GM18520 (cell line): ENCODE results near the gene UIMC1.
"Not testable (repeated sequence)": the region's sequence is repeated elsewhere in the genome, so short reads cannot be mapped to it uniquely, and the experiment has no call there.

ENCODE experiments used
- ATAC-seq: cut with Tn5 transposase; IDR thresholded peaks from one replicate; pipeline ENCODE4 v1.9.1; 2021; ENCODE audit not compliant: unreplicated experiment

Gene UIMC1

DNA sequence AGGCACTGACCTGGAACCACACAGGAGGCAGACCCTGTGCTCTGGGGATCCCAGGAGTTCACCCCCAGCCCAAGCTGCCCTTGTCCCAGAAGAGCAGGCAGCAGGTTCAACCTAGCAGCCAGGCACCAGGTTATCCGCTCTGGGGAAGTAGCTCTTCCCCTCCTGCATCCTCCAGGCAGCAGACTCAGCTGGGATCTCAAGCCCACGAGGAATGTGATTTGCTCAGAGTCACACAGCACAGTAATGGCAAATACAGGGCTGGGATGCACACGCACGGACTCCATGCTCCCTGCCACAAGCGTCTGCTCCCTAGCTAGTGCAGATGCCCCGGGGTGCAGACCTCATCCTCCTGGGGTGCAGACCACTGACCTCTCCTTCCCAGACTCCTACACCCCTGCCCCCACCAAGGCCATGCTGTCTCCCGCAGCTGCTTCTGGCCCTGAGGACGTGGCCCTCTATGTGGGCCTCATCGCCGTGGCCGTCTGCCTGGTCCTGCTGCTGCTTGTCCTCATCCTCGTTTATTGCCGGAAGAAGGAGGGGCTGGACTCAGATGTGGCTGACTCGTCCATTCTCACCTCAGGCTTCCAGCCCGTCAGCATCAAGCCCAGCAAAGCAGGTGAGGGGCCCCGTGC, 132.9 kb downstream of the UIMC1 start:
- ATAC-seq = no peak

DNA sequence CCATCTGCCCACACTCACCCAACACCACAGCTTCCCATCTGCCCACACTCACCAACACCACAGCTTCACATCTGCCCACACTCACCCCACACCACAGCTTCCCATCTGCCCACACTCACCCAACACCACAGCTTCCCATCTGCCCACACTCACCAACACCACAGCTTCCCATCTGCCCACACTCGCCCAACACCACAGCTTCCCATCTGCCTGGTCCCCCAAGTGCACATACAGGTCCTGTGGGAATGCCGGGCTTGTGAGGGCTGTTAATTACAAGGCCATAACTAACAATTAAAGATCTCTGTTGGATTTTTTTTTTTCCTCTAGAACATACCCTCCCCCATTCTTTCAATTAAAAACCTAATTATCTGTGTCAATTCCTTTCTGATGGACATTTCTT, 133.6 kb downstream of the UIMC1 start:
- not testable (repeated sequence) for ATAC-seq

DNA sequence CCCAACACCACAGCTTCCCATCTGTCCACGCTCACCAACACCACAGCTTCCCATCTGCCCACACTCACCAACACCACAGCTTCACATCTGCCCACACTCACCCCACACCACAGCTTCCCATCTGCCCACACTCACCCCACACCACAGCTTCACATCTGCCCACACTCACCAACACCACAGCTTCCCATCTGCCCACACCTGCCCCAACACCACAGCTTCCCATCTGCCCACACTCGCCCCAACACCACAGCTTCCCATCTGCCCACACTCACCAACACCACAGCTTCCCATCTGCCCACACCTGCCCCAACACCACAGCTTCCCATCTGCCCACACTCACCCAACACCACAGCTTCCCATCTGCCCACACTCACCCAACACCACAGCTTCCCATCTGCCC, 134.0 kb downstream of the UIMC1 start:
- ATAC-seq = not testable (repeated sequence)

DNA sequence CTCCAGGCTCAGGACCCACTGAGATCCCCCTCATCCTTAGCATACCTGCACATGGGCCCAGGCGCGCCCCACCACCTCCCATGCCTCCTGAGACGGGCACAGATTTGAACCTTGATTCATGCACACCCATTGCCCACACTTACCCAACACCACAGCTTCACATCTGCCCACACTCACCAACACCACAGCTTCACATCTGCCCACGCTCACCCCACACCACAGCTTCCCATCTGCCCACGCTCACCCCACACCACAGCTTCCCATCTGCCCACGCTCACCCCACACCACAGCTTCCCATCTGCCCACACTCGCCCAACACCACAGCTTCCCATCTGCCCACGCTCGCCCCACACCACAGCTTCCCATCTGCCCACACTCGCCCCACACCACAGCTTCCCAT, 135.9 kb downstream of the UIMC1 start:
- ATAC-seq = not testable (repeated sequence)

DNA sequence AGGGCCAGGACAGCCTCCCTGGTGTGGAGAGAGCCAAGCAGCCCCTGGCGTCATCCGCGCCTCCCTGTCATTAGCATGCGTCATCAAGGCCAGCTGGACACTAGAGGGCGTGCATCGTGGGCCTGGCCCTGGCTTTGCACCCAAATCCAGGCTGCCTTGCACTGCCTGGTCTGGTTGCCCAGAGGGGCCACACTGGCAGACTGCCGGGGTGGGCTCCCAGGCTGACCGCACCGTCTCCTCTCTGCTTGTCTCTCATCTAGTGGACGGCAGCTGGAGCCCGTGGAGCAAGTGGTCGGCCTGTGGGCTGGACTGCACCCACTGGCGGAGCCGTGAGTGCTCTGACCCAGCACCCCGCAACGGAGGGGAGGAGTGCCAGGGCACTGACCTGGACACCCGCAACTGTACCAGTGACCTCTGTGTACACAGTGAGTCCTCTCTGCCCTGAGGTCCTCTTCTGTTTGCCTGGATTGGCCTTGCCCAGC, 136.4 kb downstream of the UIMC1 start:
- no peak for ATAC-seq

DNA sequence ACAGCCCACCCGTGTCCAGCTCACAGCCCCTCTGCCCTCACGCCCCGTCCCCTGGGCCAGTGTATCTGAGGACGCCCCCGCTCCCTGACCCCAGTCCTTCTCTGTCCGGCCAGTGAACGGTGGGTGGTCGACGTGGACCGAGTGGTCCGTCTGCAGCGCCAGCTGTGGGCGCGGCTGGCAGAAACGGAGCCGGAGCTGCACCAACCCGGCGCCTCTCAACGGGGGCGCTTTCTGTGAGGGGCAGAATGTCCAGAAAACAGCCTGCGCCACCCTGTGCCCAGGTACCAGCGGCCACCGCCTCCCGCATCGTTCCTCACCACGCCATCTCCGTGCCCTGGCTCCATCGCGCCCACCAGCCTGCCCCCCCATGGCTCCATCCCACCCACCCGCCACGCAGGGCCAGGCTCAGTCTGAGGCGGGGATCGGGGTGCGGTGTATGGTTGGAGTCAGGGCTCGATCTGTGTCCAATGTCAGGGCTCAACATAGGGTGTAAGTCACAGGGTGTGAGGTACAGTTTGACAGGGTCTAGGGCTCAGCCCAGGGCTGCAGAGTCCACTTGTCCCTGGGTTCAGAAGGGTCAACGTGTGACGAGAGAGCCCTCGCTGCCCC, 137.0 kb downstream of the UIMC1 start:
- no peak for ATAC-seq

DNA sequence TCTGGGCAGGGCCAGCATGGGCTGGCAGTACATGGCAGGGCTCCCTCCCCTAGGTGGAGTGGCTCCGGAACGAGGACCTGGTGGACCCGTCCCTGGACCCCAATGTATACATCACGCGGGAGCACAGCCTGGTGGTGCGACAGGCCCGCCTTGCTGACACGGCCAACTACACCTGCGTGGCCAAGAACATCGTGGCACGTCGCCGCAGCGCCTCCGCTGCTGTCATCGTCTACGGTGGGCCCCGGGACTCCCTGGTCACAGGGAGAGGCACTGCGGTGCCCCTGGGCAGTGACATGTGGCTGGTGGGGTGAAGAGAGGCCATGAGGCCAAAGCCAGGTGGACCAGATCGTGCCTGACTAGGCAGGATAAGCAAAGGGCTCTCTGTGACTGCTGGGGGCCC, 137.8 kb downstream of the UIMC1 start:
- no peak for ATAC-seq

DNA sequence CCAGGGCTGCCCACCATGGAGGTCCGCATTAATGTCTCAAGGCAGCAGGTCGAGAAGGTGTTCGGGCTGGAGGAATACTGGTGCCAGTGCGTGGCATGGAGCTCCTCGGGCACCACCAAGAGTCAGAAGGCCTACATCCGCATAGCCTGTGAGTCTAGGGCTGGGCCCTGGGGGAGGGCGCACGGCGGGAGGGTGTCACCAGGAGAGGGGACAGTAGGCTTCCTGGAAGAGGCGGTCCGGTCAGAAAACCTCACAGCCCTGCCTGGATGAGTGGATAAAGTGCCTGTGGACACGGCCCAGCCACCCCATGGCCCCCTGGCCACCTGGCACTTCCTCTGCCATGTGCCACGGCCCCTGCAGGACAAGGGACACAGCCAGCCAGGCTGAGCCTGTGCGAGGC, 138.5 kb downstream of the UIMC1 start:
- ATAC-seq = no peak

DNA sequence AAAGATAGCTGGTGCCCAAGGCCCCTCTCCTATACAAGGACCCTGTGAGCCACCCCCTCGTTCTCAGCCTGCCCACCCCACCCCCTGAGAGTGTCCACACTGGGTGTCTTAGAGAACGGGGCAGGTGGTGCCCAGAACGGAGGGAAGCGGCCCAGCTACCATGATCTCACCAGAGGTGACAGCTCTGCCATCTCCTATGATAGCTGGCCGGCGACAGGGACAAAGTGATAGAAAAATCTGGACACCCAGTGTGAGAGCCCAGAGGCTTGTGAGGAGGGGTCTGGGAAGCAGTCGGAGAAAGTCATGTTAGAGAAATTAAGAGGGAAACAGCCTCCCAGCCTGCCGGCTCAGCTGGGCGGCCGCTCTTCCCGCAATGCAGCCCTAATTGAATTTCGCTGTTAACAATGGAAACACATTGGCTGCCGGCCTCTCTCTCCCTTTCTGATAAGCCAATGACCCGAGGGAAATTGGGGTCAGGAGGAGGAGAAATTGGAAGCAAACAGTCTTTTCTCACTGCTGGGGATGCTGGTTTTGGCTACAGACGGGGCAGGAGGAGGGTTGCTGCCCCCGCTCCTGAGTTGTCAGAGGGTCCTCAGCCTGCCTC, 139.8 kb downstream of the UIMC1 start:
- ATAC-seq = no peak

DNA sequence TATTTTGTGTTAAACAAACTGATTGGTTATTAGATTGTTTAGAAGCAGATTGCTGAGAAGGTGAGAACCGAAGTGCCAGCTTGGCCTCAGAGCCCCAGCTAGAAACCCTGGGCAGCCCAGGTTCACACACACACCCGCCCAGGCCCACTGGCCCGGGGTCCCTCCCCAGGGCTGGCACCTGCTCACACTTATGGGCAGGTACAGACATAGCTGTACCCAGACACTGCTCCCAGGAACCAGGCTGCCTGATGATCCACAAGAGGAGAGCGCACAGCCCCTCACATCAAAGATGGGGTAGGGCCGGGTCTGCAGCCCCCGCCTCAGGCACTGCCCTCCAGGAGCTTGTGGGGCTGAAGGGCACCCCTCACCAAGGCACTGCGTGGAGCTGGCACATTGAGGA, 140.6 kb downstream of the UIMC1 start:
- no peak for ATAC-seq

DNA sequence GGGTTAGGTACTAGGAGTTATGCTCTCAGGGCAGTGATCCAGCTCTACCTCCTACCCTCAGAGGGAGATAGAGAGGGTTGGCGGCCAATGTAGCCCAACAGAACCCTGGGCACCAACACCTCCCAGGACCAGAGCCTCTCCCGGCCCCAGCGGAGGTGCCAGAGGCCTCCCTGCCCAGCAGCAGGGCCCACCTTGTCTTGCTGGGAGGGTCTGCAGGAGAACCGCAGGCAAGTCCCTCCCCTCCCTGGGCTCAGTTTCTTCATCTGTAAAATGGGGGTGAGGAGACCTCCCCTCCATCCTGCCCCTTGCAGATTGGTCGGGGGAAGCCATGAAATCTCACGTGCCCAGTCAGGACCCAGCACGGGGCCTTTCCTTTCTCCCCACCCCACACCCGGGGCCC, 141.8 kb downstream of the UIMC1 start:
- ATAC-seq = no peak

DNA sequence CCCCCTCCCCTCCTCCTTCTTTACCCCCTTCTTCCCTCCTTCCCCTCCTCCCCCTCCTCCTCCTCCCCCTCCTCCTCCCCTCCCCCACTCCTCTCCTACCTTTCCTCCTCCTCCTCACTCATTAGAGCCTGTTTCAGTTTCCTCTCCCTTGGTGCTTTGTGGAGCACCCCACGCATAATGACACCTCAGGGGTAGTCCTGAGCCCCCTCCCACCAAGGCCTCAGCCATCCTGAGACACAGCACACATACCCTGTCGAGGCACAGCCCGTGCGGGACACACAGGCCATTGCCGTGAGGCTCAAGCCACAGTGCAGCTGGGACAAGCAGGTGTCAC, 142.8 kb downstream of the UIMC1 start:
- ATAC-seq = no peak

DNA sequence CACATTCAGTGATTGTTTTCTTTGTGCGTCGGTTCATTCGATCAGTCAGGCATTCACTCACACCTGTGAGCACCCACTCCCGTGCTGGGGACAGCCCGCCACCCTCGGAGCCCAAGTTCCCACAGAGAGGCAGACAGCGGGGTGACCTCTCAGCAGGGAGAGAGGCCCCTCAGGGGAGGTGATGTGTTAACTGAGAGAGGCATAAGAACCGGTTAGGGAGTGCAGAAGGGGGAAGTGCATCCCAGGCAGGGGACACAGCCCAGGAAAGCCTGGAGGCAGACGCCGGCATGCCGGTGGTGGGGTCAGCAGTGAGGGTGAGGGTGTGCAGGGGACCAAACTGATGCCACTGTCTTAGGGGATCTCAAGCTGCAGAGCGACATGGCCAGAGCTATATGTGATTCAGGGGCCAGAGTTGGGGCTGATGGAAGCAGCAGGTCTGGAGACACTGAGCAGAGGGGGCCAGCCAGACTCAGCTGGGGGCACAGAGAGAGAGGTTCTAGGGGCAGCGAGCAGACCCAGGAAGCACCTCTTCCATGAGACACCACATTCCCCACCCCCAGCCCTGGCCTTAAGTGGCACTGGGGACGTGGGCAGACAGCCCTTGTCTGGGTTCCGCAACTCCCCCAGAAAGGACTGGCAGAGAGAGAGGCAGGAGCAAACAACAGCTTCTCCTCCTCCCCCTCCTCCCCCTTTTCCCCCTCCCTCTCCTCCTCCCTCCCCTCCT, 143.4 kb downstream of the UIMC1 start:
- no peak for ATAC-seq

DNA sequence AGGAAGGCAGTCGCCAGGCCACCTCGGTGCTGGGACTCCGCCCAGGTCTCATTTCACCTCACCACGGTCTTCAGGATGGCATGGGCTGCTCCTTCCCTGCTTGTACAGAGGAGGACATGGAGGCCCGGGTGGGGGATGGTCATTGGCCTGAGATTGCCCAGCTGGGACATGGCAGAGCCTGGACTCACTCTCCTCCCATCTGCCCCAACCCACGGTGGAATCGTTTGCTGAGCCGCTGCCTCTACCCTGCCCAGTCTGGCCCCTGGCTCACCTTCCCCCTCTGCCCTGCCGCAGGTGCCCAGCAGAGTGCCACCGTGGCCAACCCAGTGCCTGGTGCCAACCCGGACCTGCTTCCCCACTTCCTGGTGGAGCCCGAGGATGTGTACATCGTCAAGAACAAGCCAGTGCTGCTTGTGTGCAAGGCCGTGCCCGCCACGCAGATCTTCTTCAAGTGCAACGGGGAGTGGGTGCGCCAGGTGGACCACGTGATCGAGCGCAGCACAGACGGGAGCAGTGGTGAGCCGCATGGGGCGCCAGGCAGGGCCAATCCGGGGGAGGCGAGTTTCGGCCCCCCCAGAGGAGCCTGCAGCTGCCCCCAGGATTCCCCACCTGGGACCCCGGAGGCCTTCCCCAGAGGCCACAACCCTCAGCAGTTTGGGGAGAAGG, 144.1 kb downstream of the UIMC1 start:
- no peak for ATAC-seq

DNA sequence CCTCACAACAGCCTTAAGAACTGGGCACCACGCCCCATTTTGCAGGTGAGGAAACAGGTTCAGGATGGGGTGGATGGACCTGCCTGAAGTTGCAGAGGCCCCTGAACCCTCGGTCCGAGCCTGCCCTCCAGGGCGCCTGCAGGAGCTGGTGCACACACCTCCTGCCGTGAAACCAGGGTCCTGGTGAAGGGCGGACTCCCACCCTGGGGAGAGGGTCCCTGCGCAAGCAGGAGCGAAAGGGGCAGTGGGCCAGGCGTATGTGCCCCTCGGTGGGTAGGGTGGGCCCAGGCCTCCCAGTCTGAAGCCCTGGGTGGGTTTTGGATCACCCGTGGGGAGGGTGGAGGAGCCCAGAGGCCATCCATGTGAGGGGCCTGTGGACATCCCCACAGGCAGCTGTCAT, 145.3 kb downstream of the UIMC1 start:
- ATAC-seq = no peak

DNA sequence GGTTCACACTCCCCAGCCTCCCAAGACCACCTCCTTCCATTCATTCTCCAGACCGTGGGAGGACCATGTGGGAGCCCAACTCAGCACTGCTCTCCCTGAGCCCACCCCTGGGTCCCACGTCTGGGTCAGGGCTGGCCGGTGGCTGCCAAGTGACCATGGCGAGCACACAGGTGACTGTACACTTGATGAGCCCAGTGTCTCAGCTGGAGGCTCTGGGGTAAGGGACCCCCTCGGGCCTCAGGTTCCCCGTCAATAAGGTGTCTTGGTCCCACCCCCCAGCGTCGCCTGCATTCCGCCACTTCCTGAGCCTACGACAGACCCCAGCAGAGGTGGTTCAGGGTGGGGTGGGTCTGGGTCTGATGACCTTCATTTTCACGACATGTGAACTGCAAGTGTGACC, 146.2 kb downstream of the UIMC1 start:
- ATAC-seq = no peak

DNA sequence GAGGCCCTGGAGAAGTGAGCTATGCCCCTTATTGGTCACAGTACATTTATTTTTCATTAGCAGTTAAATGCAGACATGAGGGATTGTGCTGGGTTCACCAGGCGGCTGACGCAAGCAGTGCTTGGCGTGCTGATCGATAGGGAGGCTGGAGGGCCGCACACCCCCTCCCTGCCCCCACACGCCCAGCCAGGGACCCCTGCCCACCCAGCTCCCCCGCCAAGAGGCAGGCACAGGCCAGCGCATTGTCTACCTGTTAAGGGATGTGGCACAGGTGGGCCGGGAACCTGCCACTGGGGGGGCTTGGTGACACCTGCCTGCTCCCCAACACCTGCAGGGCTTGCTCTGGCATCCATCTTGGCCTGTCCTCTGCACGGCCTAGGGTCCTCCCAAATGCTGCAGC, 146.7 kb downstream of the UIMC1 start:
- no peak for ATAC-seq

DNA sequence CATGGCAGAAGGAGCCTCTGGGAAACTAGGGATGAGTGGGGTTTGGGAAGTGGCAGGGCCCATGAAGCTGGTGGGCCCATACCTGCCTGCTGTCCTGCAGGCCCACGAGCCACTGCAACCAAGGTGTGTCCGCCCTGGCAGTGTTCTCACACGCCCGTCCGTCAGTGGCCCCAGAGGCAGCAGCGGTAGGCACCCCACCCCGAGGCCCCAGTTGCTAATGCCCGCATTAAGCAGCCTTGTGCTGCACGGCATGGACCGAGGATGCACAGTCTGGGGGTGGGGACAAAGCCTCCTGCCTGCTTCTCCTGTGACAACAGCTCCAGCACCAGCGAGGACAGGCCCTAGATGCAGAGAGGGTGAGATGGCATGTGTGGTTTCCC, 148.7 kb downstream of the UIMC1 start:
- no peak for ATAC-seq

DNA sequence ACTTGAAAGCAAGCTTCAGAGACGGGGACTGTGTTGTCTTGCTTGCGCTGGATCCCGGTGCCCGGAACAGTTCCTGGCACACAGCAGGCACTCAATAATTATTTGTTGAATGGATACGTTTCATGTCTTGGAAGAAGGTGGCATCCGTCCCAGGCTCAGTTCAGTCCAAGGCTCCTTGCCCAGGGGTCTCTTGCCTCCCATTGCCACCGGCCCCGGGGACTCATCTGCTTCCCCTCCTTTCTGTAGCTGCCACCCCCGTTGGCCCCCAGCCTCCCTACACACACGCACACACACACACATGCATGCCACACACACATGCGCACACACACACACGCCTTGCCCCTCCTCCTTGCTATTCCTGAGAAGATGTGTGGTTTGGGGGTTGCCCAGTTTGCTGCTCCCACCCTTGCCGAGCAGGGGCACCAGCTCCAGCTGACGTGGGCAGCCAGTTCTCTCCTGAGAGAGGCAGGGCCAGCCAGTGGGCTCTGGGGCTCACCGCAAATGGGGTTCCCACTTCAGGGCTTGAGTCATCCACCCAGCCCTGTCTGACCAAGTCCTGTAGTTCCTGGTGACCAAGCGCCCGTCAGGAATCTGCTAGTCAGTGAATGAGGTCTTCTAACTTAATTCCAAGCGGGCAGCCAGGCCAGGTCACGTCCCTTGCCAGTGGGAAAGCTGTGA, 149.2 kb downstream of the UIMC1 start:
- no peak for ATAC-seq

DNA sequence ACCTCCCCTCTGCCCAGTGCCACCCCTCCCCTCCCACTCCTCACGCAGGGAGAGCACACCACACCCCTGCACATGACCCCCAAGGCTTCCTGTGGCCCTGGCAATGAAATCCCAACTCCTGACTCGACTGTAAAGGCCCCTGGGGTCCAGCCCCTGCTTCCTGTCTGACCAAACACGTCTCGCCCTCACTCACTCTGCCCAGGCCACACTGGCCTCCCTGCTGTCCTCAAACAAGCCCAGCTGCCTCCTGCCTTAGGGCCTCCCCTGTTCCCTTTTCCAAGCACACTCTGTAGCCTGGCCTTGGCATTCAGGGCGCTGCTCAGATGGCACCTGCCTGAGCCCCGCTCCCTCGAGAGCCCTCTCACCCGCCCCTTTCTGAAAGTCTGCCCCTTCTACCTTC, 149.8 kb downstream of the UIMC1 start:
- ATAC-seq = no peak

DNA sequence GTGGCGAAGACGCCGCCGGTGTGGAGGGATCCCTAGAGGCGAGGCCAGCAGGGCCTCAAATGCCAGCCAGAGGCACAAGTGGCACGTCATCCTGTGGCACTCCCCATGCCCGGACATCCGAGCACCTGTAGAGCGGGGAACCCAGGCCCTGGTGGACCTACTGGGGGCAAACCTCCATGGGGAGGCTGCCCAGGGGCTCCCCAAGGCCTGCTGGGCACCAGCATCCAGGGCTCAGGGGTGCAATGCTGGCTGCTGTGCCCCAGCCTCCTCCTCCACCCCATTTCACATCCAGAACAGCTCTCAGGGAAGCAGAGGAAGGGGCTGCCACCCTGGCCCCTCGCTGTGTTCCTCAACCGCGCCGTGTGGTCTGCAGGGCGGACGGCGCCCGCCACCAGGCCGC, 151.0 kb downstream of the UIMC1 start:
- ATAC-seq = no peak
